Stimulated activated CD4-positive, alpha-beta T cell treated with anti-CD3 and anti-CD28 coated beads, Interleukin-4, amount 100 ng/mL, for 1 hour (primary cell): Measurements from ENCODE around the gene SLC37A1.
"Not testable (repeated sequence)": the region's sequence is repeated elsewhere in the genome, so short reads cannot be mapped to it uniquely, and the experiment has no call there.

Experiments
- DNase-seq: peaks from one replicate; pipeline ENCODE4 v3.0.0-alpha.2; 2020

SLC37A1 gene

GRCh38 chr21:42513151-42513984 lies at the start of gene SLC37A1:
SLC37A1 (plus strand) TSS chr21:42513852; CDS start chr21:42518455, 4,603 bp downstream.
- peak; percentile 58 for DNase-seq

GRCh38 chr21:42463861-42464515 lies 49.7 kb upstream of the SLC37A1 start:
- DNase-seq: peak; percentile 65

- DNase-seq: no peak
Measured at GRCh38 chr21:42465008-42465802, 48.4 kb upstream of the SLC37A1 start.

- no peak for DNase-seq
Measured at GRCh38 chr21:42465803-42466127, 47.9 kb upstream of the SLC37A1 start.

- DNase-seq: no peak
Measured at GRCh38 chr21:42466700-42467099, 47.0 kb upstream of the SLC37A1 start.

GRCh38 chr21:42467140-42467983 lies 46.3 kb upstream of the SLC37A1 start:
- DNase-seq: no peak

GRCh38 chr21:42468491-42469131 lies 45.0 kb upstream of the SLC37A1 start:
- DNase-seq: no peak

GRCh38 chr21:42469272-42469671 lies 44.4 kb upstream of the SLC37A1 start:
- no peak for DNase-seq

- not testable (repeated sequence) for DNase-seq
Measured at GRCh38 chr21:42469726-42470125, 43.9 kb upstream of the SLC37A1 start.

- DNase-seq: no peak
Measured at GRCh38 chr21:42471206-42471605, 42.4 kb upstream of the SLC37A1 start.

GRCh38 chr21:42471716-42472330 lies 41.8 kb upstream of the SLC37A1 start:
- no peak for DNase-seq

- DNase-seq: no peak
Measured at GRCh38 chr21:42472521-42472920, 41.1 kb upstream of the SLC37A1 start.

- DNase-seq: no peak
Measured at GRCh38 chr21:42473498-42474042, 40.1 kb upstream of the SLC37A1 start.

- no peak for DNase-seq
Measured at GRCh38 chr21:42474043-42474831, 39.4 kb upstream of the SLC37A1 start.

- DNase-seq: no peak
Measured at GRCh38 chr21:42475036-42475435, 38.6 kb upstream of the SLC37A1 start.

- DNase-seq: no peak
Measured at GRCh38 chr21:42475526-42476387, 37.9 kb upstream of the SLC37A1 start.

GRCh38 chr21:42476388-42477331 lies 37.0 kb upstream of the SLC37A1 start:
- no peak for DNase-seq

GRCh38 chr21:42478504-42478903 lies 35.1 kb upstream of the SLC37A1 start:
- no peak for DNase-seq
